ENCODE results near the gene TRNAU1AP.

TRNAU1AP gene

GRCh38 chr1:28506907-28507246, 46.0 kb upstream of the TRNAU1AP start:
- Histone ChIP-seq H3K4me2 (ENCODE audit: low read depth, low read length, poor library complexity, severe bottlenecking) (peak overlapping the region; percentile 94), H3K9ac (ENCODE audit: low read depth, low read length, poor library complexity, severe bottlenecking) (peak overlapping the region; percentile 100), H3K4me3 (ENCODE audit: low read length, poor library complexity, severe bottlenecking) (peak overlapping the region; percentile 81), H3K27me3 (ENCODE audit: insufficient read depth, low read length, poor library complexity, severe bottlenecking) (peaks cover 22% of the 10 kb centered on the region), H3K79me2 (ENCODE audit: insufficient read depth, low read length) (peaks cover 69% of the 10 kb centered on the region), H3F3A (ENCODE audit: low read depth) (peaks cover 31% of the 10 kb centered on the region), H2AFZ (ENCODE audit: low read length) (no peak overlapping the region), H3K9me2 (replicated peaks; ENCODE audit: low read depth, low read length) (no peaks in the 10 kb centered on the region), H4K20me1 (ENCODE audit: insufficient read depth, low read length, poor library complexity, severe bottlenecking) (peaks cover 59% of the 10 kb centered on the region), H3K36me3 (ENCODE audit: insufficient read depth, low read length) (peaks cover 46% of the 10 kb centered on the region), H3K9me3 (ENCODE audit: insufficient read depth, low read depth, low read length) (no peaks in the 10 kb centered on the region), H3K4me1 (ENCODE audit: insufficient read depth, low read length, poor library complexity, severe bottlenecking) (peaks cover 30% of the 10 kb centered on the region)
- TF ChIP-seq CTCF (conservative IDR thresholded peaks at IDR 0.05; ENCODE audit: low read length) = no peak
- no peak for TF ChIP-seq EZH2phosphoT487 (IDR thresholded peaks at IDR 0.05; ENCODE audit: borderline replicate concordance)

- Histone ChIP-seq H3K4me3 (ENCODE audit: low read length, poor library complexity, severe bottlenecking) (peak overlapping the region; percentile 81), H3F3A (ENCODE audit: low read depth) (peaks cover 33% of the 10 kb centered on the region), H3K9me3 (ENCODE audit: insufficient read depth, low read depth, low read length) (no peaks in the 10 kb centered on the region), H2AFZ (ENCODE audit: low read length) (no peak overlapping the region), H3K4me2 (ENCODE audit: low read depth, low read length, poor library complexity, severe bottlenecking) (peak overlapping the region; percentile 94), H3K27me3 (ENCODE audit: insufficient read depth, low read length, poor library complexity, severe bottlenecking) (peaks cover 22% of the 10 kb centered on the region), H3K4me1 (ENCODE audit: insufficient read depth, low read length, poor library complexity, severe bottlenecking) (peaks cover 31% of the 10 kb centered on the region), H4K20me1 (ENCODE audit: insufficient read depth, low read length, poor library complexity, severe bottlenecking) (peaks cover 63% of the 10 kb centered on the region), H3K79me2 (ENCODE audit: insufficient read depth, low read length) (peaks cover 73% of the 10 kb centered on the region), H3K36me3 (ENCODE audit: insufficient read depth, low read length) (peaks cover 50% of the 10 kb centered on the region), H3K9me2 (replicated peaks; ENCODE audit: low read depth, low read length) (no peaks in the 10 kb centered on the region), H3K9ac (ENCODE audit: low read depth, low read length, poor library complexity, severe bottlenecking) (peak overlapping the region; percentile 100)
- TF ChIP-seq CTCF (conservative IDR thresholded peaks at IDR 0.05; ENCODE audit: low read length) = no peak
- TF ChIP-seq EZH2phosphoT487 (IDR thresholded peaks at IDR 0.05; ENCODE audit: borderline replicate concordance) = no peak
These were observed 45.6 kb upstream of the TRNAU1AP start for GRCh38 chr1:28507247-28507645.

GRCh38 chr1:28507646-28508434, 45.0 kb upstream of the TRNAU1AP start:
- no peak for TF ChIP-seq CTCF (conservative IDR thresholded peaks at IDR 0.05; ENCODE audit: low read length)
- TF ChIP-seq EZH2phosphoT487 (IDR thresholded peaks at IDR 0.05; ENCODE audit: borderline replicate concordance) = no peak
- H3K9ac ChIP-seq (ENCODE audit: low read depth, low read length, poor library complexity, severe bottlenecking) = peak overlapping the region; percentile 100
- H3K27me3 ChIP-seq (ENCODE audit: insufficient read depth, low read length, poor library complexity, severe bottlenecking) = peaks cover 22% of the 10 kb centered on the region
- no peaks in the 10 kb centered on the region for H3K9me3 ChIP-seq (ENCODE audit: insufficient read depth, low read depth, low read length)
- peak overlapping the region; percentile 81 for H3K4me3 ChIP-seq (ENCODE audit: low read length, poor library complexity, severe bottlenecking)
- peaks cover 36% of the 10 kb centered on the region for H3K4me1 ChIP-seq (ENCODE audit: insufficient read depth, low read length, poor library complexity, severe bottlenecking)
- peaks cover 55% of the 10 kb centered on the region for H3K36me3 ChIP-seq (ENCODE audit: insufficient read depth, low read length)
- no peak overlapping the region for H2AFZ ChIP-seq (ENCODE audit: low read length)
- H3F3A ChIP-seq (ENCODE audit: low read depth) = peaks cover 37% of the 10 kb centered on the region
- no peaks in the 10 kb centered on the region for H3K9me2 ChIP-seq (replicated peaks; ENCODE audit: low read depth, low read length)
- H3K79me2 ChIP-seq (ENCODE audit: insufficient read depth, low read length) = peaks cover 79% of the 10 kb centered on the region
- H4K20me1 ChIP-seq (ENCODE audit: insufficient read depth, low read length, poor library complexity, severe bottlenecking) = peaks cover 68% of the 10 kb centered on the region
- H3K4me2 ChIP-seq (ENCODE audit: low read depth, low read length, poor library complexity, severe bottlenecking) = peak overlapping the region; percentile 94
